Heart left ventricle (tissue), 13 donors: ENCODE data around the gene TRIM44.

ENCODE experiments used
- POLR2A ChIP-seq, 2 donors: fragments of 450-650 bp; IDR thresholded peaks; one replicate each; pipeline ENCODE4 v1.6.1; 2017; ENCODE audit warnings: antibody characterized with exemption in 2 of 2, mild to moderate bottlenecking in 2 of 2, moderate library complexity in 2 of 2
- TF ChIP-seq, protein P1 (sequence below), 12 donors: fragments of 200-600 bp; sonication (generic) in 4 of 12; IDR thresholded peaks; one replicate each; pipeline versions ENCODE4 v1.5.0 to v1.8.0; 2018 to 2022; ENCODE audit warnings: antibody characterized with exemption in 12 of 12, mild to moderate bottlenecking in 5 of 12
- donor health status: ischemic (EF 13 %, LVEDD 7.1; RV severe dilation, severe dysfunction).
- donor health status: DM: no; HTN: yes; CAD: no.
- donor health status: DM: no; HTN: no; CAD: no.
- donor health status: ischemic (EF 25% LVEDD 6.9; RV normal size, moderate dysfunction).
- donor health status: ischemic (EF 25% LVEDD 5.7; RV mildly dilated, moderate dysfunction).
- donor health status: ischemic (EF 35%, LVEDD 5.7; RV mildly dilated, moderate dysfunction).
- donor health status: nonischemic (EF 11% LVEDD 7.7; RV severe dilation, severe dysfunction).
- donor health status: DM: yes; HTN: yes; CAD: no.
- donor health status: PGD.
- donor health status: ischemic (EF 29% LVEDD 5.4; RV normal size, mild dysfunction).
- donor health status: nonischemic (EF 23%, LVEDD 6.1; RV moderate dilation, normal function).

DNA sequence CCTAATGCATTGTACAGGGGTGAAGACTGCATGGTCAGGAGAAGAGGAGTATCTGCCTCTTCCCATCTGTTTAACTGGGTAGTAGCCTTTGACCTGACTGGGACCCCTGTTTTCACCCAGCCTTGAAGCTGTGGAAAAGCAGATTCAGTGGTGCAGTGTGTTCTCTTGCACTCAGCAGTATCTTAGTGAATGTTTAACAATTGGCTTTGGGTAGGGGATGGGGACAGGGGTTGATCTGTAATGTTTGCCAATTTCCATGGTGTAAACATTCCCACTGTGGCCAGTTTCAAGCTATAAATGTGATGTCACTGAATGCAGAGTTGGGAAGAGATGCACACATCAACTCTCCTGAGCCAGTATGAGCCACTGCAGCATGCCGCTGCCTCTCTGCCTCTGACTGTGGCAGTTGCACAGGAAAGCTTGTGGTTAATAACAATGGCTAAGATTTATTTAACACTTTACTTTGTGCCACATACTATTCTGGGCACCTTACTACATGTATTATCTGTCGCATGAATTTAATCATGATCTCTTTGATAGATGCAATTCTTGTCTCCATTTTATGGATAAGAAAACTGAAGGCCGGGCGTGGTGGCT, 28.6 kb upstream of the TRIM44 start:
- TF ChIP-seq, protein P1, sequence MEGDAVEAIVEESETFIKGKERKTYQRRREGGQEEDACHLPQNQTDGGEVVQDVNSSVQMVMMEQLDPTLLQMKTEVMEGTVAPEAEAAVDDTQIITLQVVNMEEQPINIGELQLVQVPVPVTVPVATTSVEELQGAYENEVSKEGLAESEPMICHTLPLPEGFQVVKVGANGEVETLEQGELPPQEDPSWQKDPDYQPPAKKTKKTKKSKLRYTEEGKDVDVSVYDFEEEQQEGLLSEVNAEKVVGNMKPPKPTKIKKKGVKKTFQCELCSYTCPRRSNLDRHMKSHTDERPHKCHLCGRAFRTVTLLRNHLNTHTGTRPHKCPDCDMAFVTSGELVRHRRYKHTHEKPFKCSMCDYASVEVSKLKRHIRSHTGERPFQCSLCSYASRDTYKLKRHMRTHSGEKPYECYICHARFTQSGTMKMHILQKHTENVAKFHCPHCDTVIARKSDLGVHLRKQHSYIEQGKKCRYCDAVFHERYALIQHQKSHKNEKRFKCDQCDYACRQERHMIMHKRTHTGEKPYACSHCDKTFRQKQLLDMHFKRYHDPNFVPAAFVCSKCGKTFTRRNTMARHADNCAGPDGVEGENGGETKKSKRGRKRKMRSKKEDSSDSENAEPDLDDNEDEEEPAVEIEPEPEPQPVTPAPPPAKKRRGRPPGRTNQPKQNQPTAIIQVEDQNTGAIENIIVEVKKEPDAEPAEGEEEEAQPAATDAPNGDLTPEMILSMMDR (IDR thresholded peaks at IDR 0.05), result no peak
- TF ChIP-seq POLR2A (IDR thresholded peaks at IDR 0.05), result no peak
